HEK293T (cell line): ENCODE data around the gene MMP24.
"Not testable (repeated sequence)": the region's sequence is repeated elsewhere in the genome, so short reads cannot be mapped to it uniquely, and the experiment has no call there.

Experiments
- ARNT ChIP-seq: fragments of 450-650 bp; IDR thresholded peaks from 2 replicates; pipeline ENCODE4 v1.6.1; 2017; ENCODE audit warnings: mild to moderate bottlenecking
- BHLHE40 ChIP-seq: fragments of 450-650 bp; IDR thresholded peaks from 2 replicates; pipeline ENCODE4 v1.6.1; 2016; ENCODE audit warnings: mild to moderate bottlenecking, moderate library complexity, borderline replicate concordance
- FOXA1 ChIP-seq: fragments of 450-650 bp; IDR thresholded peaks from 2 replicates; pipeline ENCODE4 v1.6.1; 2016; ENCODE audit warnings: mild to moderate bottlenecking
- FOXM1 ChIP-seq: fragments of 450-650 bp; IDR thresholded peaks from 2 replicates; pipeline ENCODE4 v1.6.1; 2017; ENCODE audit warnings: mild to moderate bottlenecking, borderline replicate concordance
- HDGF ChIP-seq: fragments of 450-650 bp; IDR thresholded peaks from 2 replicates; pipeline ENCODE4 v1.6.1; 2017; ENCODE audit warnings: antibody characterized with exemption, borderline replicate concordance
- SP1 ChIP-seq: fragments of 450-650 bp; IDR thresholded peaks from 2 replicates; pipeline ENCODE4 v1.6.1; 2017

DNA sequence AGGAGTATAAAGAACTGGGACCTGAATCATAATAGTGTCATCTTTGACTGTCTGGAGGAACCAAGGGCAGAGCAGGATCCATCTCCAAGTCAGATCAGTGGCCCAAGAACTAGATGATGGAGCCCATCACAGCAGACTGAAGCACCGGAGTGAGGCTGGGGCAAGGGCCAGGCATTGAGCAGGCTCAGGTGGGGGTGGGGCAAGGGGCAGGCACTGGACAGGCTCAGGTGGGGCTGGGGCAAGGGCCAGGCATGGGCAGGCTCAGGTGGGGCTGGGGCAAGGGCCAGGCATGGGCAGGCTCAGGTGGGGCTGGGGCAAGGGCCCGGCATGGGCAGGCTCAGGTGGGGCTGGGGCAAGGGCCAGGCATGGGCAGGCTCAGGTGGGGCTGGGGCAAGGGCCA, 26.1 kb downstream of the MMP24 start:
- TF ChIP-seq HDGF, BHLHE40, SP1, FOXA1, FOXM1, ARNT: not testable (repeated sequence)
